ENCODE results near the gene BRD4.

Gene BRD4

DNA sequence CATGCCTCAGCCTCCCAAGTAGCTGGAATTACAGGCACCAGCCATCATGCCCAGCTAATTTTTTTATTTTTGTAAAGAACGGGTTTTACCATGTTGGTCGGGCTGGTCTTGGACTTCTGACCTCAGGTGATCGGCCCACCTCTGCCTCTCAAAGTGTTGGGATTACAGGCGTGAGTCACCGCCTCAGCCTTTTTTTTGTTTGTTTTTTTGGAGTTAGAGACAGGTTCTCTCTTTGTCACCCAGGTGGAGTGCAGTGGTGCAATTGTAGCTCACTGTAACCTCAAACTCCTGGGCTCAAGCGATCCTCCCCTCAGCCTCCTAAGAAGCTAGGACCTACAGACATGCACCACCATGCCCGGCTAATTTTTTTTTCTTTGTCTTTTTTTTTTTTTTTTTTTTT, 116.0 kb downstream of the BRD4 start:
- TF ChIP-seq, protein P1, sequence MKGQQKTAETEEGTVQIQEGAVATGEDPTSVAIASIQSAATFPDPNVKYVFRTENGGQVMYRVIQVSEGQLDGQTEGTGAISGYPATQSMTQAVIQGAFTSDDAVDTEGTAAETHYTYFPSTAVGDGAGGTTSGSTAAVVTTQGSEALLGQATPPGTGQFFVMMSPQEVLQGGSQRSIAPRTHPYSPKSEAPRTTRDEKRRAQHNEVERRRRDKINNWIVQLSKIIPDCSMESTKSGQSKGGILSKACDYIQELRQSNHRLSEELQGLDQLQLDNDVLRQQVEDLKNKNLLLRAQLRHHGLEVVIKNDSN (IDR thresholded peaks at IDR 0.05): no peak
- TF ChIP-seq TEAD4 (IDR thresholded peaks at IDR 0.05): no peak

DNA sequence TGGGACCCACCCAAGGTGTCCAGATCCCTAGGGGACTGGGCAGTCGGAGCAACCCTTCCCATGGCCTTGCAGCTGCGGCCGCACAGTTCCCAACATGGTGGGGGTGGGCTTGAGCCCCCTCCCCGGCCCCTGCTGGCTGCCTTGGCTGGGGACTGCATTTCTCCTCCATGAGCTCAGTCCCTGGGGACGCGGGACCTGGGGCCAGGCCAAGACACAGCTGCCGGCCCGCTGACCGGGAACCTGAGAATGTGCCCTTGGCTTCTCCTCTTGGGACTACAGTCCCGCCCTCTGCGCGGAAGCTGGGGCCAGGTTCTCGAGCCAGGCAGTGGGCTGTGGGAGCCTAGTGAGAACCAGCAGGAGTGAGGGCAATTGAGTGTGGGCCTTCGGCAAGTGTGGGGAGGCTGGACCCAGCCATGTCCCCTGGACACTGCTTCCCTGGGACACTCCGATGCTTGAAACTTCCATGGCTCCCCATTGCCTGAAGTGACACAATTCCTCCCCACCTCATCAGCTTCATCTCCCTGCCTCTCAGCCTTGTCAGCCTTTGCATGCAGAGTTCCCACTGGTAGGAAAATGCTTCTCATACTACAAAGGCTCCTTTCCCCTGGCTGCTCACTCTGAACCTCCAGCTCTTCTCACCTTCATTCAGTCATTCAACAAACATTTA, 118.5 kb downstream of the BRD4 start:
- TF ChIP-seq, protein P2, sequence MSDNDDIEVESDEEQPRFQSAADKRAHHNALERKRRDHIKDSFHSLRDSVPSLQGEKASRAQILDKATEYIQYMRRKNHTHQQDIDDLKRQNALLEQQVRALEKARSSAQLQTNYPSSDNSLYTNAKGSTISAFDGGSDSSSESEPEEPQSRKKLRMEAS (IDR thresholded peaks at IDR 0.05): no peak
- TF ChIP-seq ZBTB7A (IDR thresholded peaks at IDR 0.05; ENCODE audit: low read depth) (0 out of 2 replicates have a peak, but pooled peaks have one; percentile 63), CREB1 (IDR thresholded peaks at IDR 0.05; ENCODE audit: low read depth) (no peak)

DNA sequence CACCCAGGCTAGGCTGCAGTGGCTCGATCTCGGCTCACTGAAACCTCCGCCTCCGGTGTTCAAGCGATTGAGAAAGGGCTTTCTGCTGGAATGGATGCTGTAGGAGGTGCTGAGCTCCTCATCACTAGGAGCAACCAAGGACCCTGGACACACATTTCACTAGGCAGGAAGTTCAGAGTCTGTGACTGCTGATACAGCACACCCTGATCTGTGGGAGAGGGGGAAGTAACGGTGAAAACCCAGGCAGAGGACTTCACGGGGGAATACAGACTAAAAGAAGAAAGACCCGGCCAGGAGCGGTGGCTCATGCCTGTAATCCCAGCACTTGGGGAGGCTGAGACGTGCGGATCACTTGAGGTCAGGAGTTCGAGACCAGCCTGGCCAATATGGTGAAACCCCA, 119.6 kb downstream of the BRD4 start:
- TF ChIP-seq NFIC (IDR thresholded peaks at IDR 0.05) (no peak), TCF12 (IDR thresholded peaks at IDR 0.05; ENCODE audit: low read depth) (no peak), CEBPB (IDR thresholded peaks at IDR 0.05) (no peak), CREB1 (IDR thresholded peaks at IDR 0.05; ENCODE audit: low read depth) (no peak), TAF1 (IDR thresholded peaks at IDR 0.05; ENCODE audit: low read depth) (no peak), EGR1 (IDR thresholded peaks at IDR 0.05) (no peak), ZBTB7A (IDR thresholded peaks at IDR 0.05; ENCODE audit: low read depth) (no peak), YY1 (IDR thresholded peaks at IDR 0.05; ENCODE audit: low read depth) (no peak), RAD21 (IDR thresholded peaks at IDR 0.05; ENCODE audit: low read depth) (no peak)
- TF ChIP-seq, protein P3, sequence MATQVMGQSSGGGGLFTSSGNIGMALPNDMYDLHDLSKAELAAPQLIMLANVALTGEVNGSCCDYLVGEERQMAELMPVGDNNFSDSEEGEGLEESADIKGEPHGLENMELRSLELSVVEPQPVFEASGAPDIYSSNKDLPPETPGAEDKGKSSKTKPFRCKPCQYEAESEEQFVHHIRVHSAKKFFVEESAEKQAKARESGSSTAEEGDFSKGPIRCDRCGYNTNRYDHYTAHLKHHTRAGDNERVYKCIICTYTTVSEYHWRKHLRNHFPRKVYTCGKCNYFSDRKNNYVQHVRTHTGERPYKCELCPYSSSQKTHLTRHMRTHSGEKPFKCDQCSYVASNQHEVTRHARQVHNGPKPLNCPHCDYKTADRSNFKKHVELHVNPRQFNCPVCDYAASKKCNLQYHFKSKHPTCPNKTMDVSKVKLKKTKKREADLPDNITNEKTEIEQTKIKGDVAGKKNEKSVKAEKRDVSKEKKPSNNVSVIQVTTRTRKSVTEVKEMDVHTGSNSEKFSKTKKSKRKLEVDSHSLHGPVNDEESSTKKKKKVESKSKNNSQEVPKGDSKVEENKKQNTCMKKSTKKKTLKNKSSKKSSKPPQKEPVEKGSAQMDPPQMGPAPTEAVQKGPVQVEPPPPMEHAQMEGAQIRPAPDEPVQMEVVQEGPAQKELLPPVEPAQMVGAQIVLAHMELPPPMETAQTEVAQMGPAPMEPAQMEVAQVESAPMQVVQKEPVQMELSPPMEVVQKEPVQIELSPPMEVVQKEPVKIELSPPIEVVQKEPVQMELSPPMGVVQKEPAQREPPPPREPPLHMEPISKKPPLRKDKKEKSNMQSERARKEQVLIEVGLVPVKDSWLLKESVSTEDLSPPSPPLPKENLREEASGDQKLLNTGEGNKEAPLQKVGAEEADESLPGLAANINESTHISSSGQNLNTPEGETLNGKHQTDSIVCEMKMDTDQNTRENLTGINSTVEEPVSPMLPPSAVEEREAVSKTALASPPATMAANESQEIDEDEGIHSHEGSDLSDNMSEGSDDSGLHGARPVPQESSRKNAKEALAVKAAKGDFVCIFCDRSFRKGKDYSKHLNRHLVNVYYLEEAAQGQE (IDR thresholded peaks at IDR 0.05; ENCODE audit: low read depth): no peak
- TF ChIP-seq, protein P2 (IDR thresholded peaks at IDR 0.05): no peak
- TF ChIP-seq, protein P1 (IDR thresholded peaks at IDR 0.05): no peak

DNA sequence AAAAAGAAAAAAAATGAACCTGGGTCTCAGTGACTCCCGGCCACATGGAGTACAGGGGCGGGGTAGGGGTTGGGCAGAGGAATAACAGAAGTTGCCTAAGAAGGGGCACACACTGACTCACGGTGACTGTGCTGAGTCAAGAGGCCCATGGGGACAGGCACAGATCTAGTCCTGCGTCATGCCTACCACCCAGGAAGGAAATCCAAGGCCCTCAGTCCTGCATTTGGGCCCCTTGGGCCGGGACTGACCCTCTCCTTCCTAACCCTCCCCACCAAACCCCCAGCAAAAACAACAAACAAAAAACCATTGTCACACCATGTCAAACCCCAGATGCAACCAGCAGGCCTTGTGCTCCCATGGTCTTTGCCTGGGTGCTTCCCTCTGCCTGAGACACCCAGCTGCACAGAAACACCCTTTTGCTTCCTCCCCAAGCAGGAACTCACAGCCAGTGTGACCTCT, 122.0 kb downstream of the BRD4 start:
- TF ChIP-seq EP300 (IDR thresholded peaks at IDR 0.05; ENCODE audit: borderline replicate concordance) (no peak), TAF1 (IDR thresholded peaks at IDR 0.05; ENCODE audit: low read depth) (no peak), NFIC (IDR thresholded peaks at IDR 0.05) (no peak), TCF12 (IDR thresholded peaks at IDR 0.05; ENCODE audit: low read depth) (no peak), FOXM1 (IDR thresholded peaks at IDR 0.05; ENCODE audit: borderline replicate concordance, low read depth) (no peak), TEAD4 (IDR thresholded peaks at IDR 0.05) (no peak), CEBPB (IDR thresholded peaks at IDR 0.05) (no peak), CREB1 (IDR thresholded peaks at IDR 0.05; ENCODE audit: low read depth) (no peak), EGR1 (IDR thresholded peaks at IDR 0.05) (no peak), RAD21 (IDR thresholded peaks at IDR 0.05; ENCODE audit: low read depth) (no peak), ZBTB7A (IDR thresholded peaks at IDR 0.05; ENCODE audit: low read depth) (no peak), YY1 (IDR thresholded peaks at IDR 0.05; ENCODE audit: low read depth) (no peak)
- TF ChIP-seq, protein P1 (IDR thresholded peaks at IDR 0.05): no peak
- TF ChIP-seq, protein P3 (IDR thresholded peaks at IDR 0.05; ENCODE audit: low read depth): no peak
- TF ChIP-seq, protein P2 (IDR thresholded peaks at IDR 0.05): no peak

DNA sequence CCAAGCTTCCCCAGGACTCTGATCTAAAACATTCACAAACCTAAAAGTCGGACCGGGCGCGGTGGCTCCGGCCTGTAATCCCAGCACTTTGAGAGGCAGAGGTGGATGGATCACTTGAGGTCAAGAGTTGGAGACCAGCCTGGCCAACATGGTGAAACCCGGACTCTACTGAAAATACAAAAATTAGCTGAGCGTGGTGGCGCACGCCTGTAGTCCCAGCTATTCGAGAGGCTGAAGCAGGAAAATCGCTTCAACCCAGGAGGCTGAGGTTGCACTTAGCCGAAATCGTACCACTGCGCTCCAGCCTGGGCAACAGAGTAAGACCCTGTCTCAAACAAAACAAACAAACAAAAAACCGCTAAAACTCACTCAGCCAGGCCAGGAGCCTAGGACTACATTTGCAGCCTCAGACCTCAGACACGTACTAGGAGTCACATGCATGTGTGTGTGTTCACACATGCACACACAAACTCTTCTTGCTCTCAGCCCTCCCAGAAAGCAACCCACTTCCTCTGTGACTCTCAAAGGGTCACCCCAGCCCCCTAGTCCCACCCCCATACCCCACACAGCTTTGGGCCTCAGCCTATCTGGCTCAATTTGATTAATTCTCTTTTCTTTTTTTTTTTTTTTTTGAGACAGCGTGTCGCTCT, 130.8 kb downstream of the BRD4 start:
- no peak for TF ChIP-seq CREB1 (IDR thresholded peaks at IDR 0.05; ENCODE audit: low read depth)
- no peak for TF ChIP-seq NFIC (IDR thresholded peaks at IDR 0.05)
